Neural cell (in vitro differentiated cells): ENCODE measurements around the gene NFKBIZ. TPM values are rescaled to one million over a fixed set of nuclear protein-coding genes. Genes with fewer than 3 reads are reported as not detected.

Experiments
- H2AFZ ChIP-seq: fragments of 200-600, 300-800 bp; sonication (generic), shearing (Covaris generic); 2 replicates; pipeline ENCODE4 v1.6.0; 2014; ENCODE audit warnings: low read depth, mild to moderate bottlenecking, antibody characterized with exemption, low read length, moderate library complexity
- H3F3A ChIP-seq: fragments of 200-600 bp; shearing (Covaris generic); 2 replicates; pipeline ENCODE4 v1.6.1; 2016; ENCODE audit warnings: mild to moderate bottlenecking, moderate library complexity, mixed read lengths, antibody characterized with exemption, low read length; ENCODE audit not compliant: insufficient read depth, poor library complexity, severe bottlenecking
- H3K27ac ChIP-seq: fragments of 200-600, 300-800 bp; sonication (generic), shearing (Covaris generic); 2 replicates; pipeline ENCODE4 v1.5.1; 2014; ENCODE audit warnings: mild to moderate bottlenecking, low read length, moderate library complexity
- H3K27me3 ChIP-seq: fragments of 300-800, 200-600 bp; sonication (generic), shearing (Covaris generic); 2 replicates; pipeline ENCODE4 v1.6.0; 2014; ENCODE audit warnings: mild to moderate bottlenecking, low read depth, low read length, moderate library complexity; ENCODE audit not compliant: insufficient read depth
- H3K36me3 ChIP-seq: fragments of 300-800, 200-600 bp; sonication (generic), shearing (Covaris generic); 2 replicates; pipeline ENCODE4 v1.5.1; 2014; ENCODE audit warnings: mild to moderate bottlenecking, antibody characterized with exemption, low read length, moderate library complexity; ENCODE audit not compliant: insufficient read depth
- H3K4me2 ChIP-seq: fragments of 300-800, 200-600 bp; sonication (generic), shearing (Covaris generic); 2 replicates; pipeline ENCODE4 v1.6.0; 2014; ENCODE audit warnings: mild to moderate bottlenecking, low read length
- H3K4me3 ChIP-seq: fragments of 300-800, 200-600 bp; sonication (generic), shearing (Covaris generic); 2 replicates; pipeline ENCODE4 v1.5.1; 2014; ENCODE audit warnings: mild to moderate bottlenecking, low read length, moderate library complexity
- H3K79me2 ChIP-seq: fragments of 200-600 bp; shearing (Covaris generic); replicated peaks from 2 replicates; pipeline ENCODE4 v1.6.0; 2014; ENCODE audit warnings: mild to moderate bottlenecking, low read length, moderate library complexity; ENCODE audit not compliant: insufficient read depth
- H3K9ac ChIP-seq: fragments of 300-800, 200-600 bp; sonication (generic), shearing (Covaris generic); 2 replicates; pipeline ENCODE4 v1.6.1; 2016; ENCODE audit warnings: mild to moderate bottlenecking, low read length, mixed read lengths
- H3K9me2 ChIP-seq: fragments of 200-600 bp; shearing (Covaris generic); 2 replicates; pipeline ENCODE4 v1.6.1; 2016; ENCODE audit warnings: mild to moderate bottlenecking, low read length, mixed read lengths; ENCODE audit not compliant: insufficient read depth
- H3K9me3 ChIP-seq: fragments of 200-600, 300-800 bp; sonication (generic), shearing (Covaris generic); 2 replicates; pipeline ENCODE4 v1.6.1; 2016; ENCODE audit warnings: mild to moderate bottlenecking, mixed run types, low read length, moderate library complexity, mixed read lengths
- H4K20me1 ChIP-seq: fragments of 200-600 bp; shearing (Covaris generic); 2 replicates; pipeline ENCODE4 v1.6.1; 2016; ENCODE audit warnings: mild to moderate bottlenecking, mixed run types; ENCODE audit not compliant: insufficient read depth
- CTCF ChIP-seq: fragments of 450-650 bp; IDR thresholded peaks from 2 replicates; pipeline ENCODE4 v1.5.1; 2014; ENCODE audit warnings: antibody characterized with exemption, mild to moderate bottlenecking, moderate library complexity; ENCODE audit not compliant: poor library complexity, severe bottlenecking
- EP300 ChIP-seq: fragments of 450-650 bp; conservative IDR thresholded peaks from 2 replicates; pipeline ENCODE4 v1.6.1; 2014; ENCODE audit warnings: antibody characterized with exemption, mild to moderate bottlenecking, moderate library complexity; ENCODE audit not compliant: poor library complexity, severe bottlenecking
- EZH2 ChIP-seq: fragments of 200-600, 300-800 bp; shearing (Covaris generic), sonication (generic); IDR thresholded peaks from 2 replicates; pipeline ENCODE4 v1.6.1; 2014; ENCODE audit warnings: antibody characterized with exemption, low read length, borderline replicate concordance, mild to moderate bottlenecking; ENCODE audit not compliant: insufficient read depth, poor library complexity, severe bottlenecking
- MXI1 ChIP-seq: fragments of 450-650 bp; conservative IDR thresholded peaks from 2 replicates; pipeline ENCODE4 v1.6.1; 2014; ENCODE audit warnings: antibody characterized with exemption, mild to moderate bottlenecking; ENCODE audit not compliant: poor library complexity, severe bottlenecking
- POLR2AphosphoS5 ChIP-seq: IDR thresholded peaks from 2 replicates; pipeline ENCODE4 v1.6.1; 2012
- RAD21 ChIP-seq: fragments of 450-650 bp; conservative IDR thresholded peaks from 2 replicates; pipeline ENCODE4 v1.6.1; 2014; ENCODE audit warnings: antibody characterized with exemption, mild to moderate bottlenecking, moderate library complexity
- REST ChIP-seq: IDR thresholded peaks from 2 replicates; pipeline ENCODE4 v1.6.1; 2012; ENCODE audit warnings: borderline replicate concordance
- SMC3 ChIP-seq: fragments of 450-650 bp; conservative IDR thresholded peaks from 2 replicates; pipeline ENCODE4 v1.6.1; 2014; ENCODE audit warnings: antibody characterized with exemption, mild to moderate bottlenecking, moderate library complexity; ENCODE audit not compliant: poor library complexity
- TAF1 ChIP-seq: IDR thresholded peaks from 2 replicates; pipeline ENCODE4 v1.6.1; 2012; ENCODE audit warnings: low read depth
- polyA plus RNA-seq: library from polyadenylated mRNA; depleted of rRNA; stranded (reverse); fragments of >200 nt; gene quantifications from 2 replicates; pipeline ENCODE4 v1.2.3, GENCODE V29; 2014

The NFKBIZ gene
- polyA plus RNA-seq, 1 donor from 2014 or later: 0.84 TPM

- no peak overlapping the region for H2AFZ ChIP-seq
- no peaks in the 10 kb centered on the region for H4K20me1 ChIP-seq
- no peaks in the 10 kb centered on the region for H3K79me2 ChIP-seq
- no peaks in the 10 kb centered on the region for H3K9me2 ChIP-seq
- H3F3A ChIP-seq: no peaks in the 10 kb centered on the region
- no peak overlapping the region for H3K27ac ChIP-seq
- TF ChIP-seq EZH2 (no peak), MXI1 (no peak)
- no peak overlapping the region for H3K4me3 ChIP-seq
- H3K4me2 ChIP-seq: no peak overlapping the region
- H3K27me3 ChIP-seq: no peaks in the 10 kb centered on the region
- no peaks in the 10 kb centered on the region for H3K36me3 ChIP-seq
- no peak overlapping the region for H3K9ac ChIP-seq
- no peaks in the 10 kb centered on the region for H3K9me3 ChIP-seq
Observed at GRCh38 chr3:101810022-101810418, 39.3 kb upstream of the NFKBIZ start.

- no peaks in the 10 kb centered on the region for H3K36me3 ChIP-seq
- no peaks in the 10 kb centered on the region for H3K9me3 ChIP-seq
- no peak overlapping the region for H3K4me3 ChIP-seq
- no peak overlapping the region for H3K27ac ChIP-seq
- H3K9me2 ChIP-seq: no peaks in the 10 kb centered on the region
- H3K79me2 ChIP-seq: no peaks in the 10 kb centered on the region
- no peak for TF ChIP-seq REST
- no peak for TF ChIP-seq RAD21
- no peak for TF ChIP-seq MXI1
- no peak for TF ChIP-seq EZH2
- TF ChIP-seq EP300: no peak
- no peak for TF ChIP-seq CTCF
- no peak for TF ChIP-seq POLR2AphosphoS5
- no peak for TF ChIP-seq TAF1
- TF ChIP-seq SMC3: no peak
- no peak overlapping the region for H2AFZ ChIP-seq
- no peaks in the 10 kb centered on the region for H3F3A ChIP-seq
- H3K9ac ChIP-seq: no peak overlapping the region
- no peaks in the 10 kb centered on the region for H3K27me3 ChIP-seq
- H3K4me2 ChIP-seq: no peak overlapping the region
- H4K20me1 ChIP-seq: no peaks in the 10 kb centered on the region
Observed at GRCh38 chr3:101811875-101812274, 37.4 kb upstream of the NFKBIZ start.

- H3F3A ChIP-seq: no peaks in the 10 kb centered on the region
- TF ChIP-seq POLR2AphosphoS5 (no peak), RAD21 (no peak), EP300 (no peak)
- no peak overlapping the region for H3K27ac ChIP-seq
- H3K36me3 ChIP-seq: no peaks in the 10 kb centered on the region
- no peak overlapping the region for H3K9ac ChIP-seq
- no peak overlapping the region for H3K4me3 ChIP-seq
- H3K9me2 ChIP-seq: no peaks in the 10 kb centered on the region
- no peaks in the 10 kb centered on the region for H3K27me3 ChIP-seq
- no peak overlapping the region for H3K4me2 ChIP-seq
- H3K9me3 ChIP-seq: no peaks in the 10 kb centered on the region
- no peaks in the 10 kb centered on the region for H4K20me1 ChIP-seq
- no peak overlapping the region for H2AFZ ChIP-seq
- H3K79me2 ChIP-seq: no peaks in the 10 kb centered on the region
Observed at GRCh38 chr3:101812895-101813294, 36.4 kb upstream of the NFKBIZ start.
